A549 treated with DMSO at 1 μM for 4 hours (cell line): Measurements from ENCODE around the gene UBAP2. TPM values are rescaled to one million over a fixed set of nuclear protein-coding genes. Genes with fewer than 3 reads are reported as not detected.

Source experiments
- total RNA-seq: library from RNA; stranded (reverse); fragments of 200-300 nt; extraction: Qiagen RNA extraction; gene quantifications from 5 replicates; pipeline ENCODE4 v1.2.3, GENCODE V29; 2022; ENCODE audit warnings: low read depth

The UBAP2 gene, protein sequence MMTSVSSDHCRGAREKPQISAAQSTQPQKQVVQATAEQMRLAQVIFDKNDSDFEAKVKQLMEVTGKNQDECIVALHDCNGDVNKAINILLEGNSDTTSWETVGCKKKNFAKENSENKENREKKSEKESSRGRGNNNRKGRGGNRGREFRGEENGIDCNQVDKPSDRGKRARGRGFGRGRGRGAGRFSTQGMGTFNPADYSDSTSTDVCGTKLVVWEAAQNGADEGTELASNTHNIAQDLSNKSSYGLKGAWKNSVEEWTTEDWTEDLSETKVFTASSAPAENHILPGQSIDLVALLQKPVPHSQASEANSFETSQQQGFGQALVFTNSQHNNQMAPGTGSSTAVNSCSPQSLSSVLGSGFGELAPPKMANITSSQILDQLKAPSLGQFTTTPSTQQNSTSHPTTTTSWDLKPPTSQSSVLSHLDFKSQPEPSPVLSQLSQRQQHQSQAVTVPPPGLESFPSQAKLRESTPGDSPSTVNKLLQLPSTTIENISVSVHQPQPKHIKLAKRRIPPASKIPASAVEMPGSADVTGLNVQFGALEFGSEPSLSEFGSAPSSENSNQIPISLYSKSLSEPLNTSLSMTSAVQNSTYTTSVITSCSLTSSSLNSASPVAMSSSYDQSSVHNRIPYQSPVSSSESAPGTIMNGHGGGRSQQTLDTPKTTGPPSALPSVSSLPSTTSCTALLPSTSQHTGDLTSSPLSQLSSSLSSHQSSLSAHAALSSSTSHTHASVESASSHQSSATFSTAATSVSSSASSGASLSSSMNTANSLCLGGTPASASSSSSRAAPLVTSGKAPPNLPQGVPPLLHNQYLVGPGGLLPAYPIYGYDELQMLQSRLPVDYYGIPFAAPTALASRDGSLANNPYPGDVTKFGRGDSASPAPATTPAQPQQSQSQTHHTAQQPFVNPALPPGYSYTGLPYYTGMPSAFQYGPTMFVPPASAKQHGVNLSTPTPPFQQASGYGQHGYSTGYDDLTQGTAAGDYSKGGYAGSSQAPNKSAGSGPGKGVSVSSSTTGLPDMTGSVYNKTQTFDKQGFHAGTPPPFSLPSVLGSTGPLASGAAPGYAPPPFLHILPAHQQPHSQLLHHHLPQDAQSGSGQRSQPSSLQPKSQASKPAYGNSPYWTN
- 36.8 to 45.1 TPM (median 42.1 TPM) in 5 replicates for total RNA-seq

DNA sequence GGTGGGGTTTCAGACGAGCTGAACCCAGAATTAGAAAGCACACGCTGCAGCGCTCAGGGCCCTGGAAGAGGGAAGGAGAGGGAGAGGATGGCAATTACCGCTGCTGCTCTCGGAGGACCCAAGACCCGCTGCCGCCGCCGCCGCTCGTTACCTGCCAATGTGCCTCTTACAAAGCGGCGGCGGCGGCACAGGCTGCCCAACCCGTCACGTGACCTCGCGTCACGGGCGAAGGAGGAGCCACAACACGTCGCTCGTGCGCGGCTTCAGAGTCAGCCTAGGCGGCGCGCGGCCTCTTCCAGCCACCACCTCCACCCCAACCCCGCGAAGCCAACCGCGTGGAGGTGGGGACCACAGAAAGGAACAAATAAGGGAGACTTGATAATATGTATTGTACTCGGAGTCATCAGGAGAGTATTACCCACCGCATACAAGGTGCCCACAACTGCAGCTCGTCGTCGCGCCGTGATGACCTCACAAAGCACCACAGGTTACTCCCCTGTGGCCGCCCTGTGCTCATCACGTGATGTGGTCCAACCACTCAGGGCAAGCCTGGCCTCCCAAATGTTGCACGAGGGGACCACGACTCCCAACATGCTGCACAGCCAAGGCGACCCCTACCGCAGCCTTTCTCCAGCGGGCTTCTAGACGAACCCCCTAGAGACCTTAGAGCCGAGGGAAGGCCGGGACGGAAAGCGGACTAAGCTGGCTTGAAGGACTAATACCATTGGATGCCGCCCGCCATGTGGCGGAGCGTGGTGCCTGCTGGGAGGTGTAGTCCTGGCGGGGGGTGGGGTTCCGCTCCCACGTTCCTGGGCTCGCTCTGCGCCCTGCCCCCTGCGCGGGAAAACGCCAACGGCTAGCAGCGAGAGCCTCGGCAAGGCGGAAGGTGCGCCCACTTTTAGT is at the start of gene UBAP2:
UBAP2 (minus strand) TSS at position 161 of the 903 bp plus-strand sequence. CDS start 31,739 bp downstream, outside the sequence.

Other genes starting within 250 kb of the UBAP2 start
- 42.4 to 49.8 TPM (median 48.1 TPM) in 5 replicates for gene UBE2R2, start 231.7 kb downstream of the UBAP2 start, total RNA-seq
- 35.2 to 43.7 TPM (median 41.1 TPM) in 5 replicates for gene DCAF12, start 77.8 kb upstream of the UBAP2 start, total RNA-seq
- 38.0 to 45.0 TPM (median 42.5 TPM) in 5 replicates for gene UBAP1, start 130.2 kb upstream of the UBAP2 start, total RNA-seq